SK-N-SH treated with all-trans-retinoic acid at 6 μM for 48 hours (cell line): ENCODE data around the gene SMAD9.

Source experiments
- ATAC-seq: fragments of 200-7000 bp; cut with Tn5 transposase; 3 replicates; pipeline ENCODE4 v1.9.1; 2020; ENCODE audit warnings: mild to moderate bottlenecking, moderate library complexity
- BACH2 ChIP-seq: fragments of 250-450 bp; sonication (Bioruptor Pico); IDR thresholded peaks from 2 replicates; pipeline ENCODE4 v1.9.0; 2021; ENCODE audit warnings: mild to moderate bottlenecking, borderline replicate concordance
- CREB5 ChIP-seq: fragments of 250-450 bp; sonication (Bioruptor Pico); IDR thresholded peaks from 2 replicates; pipeline ENCODE4 v1.5.1; 2020; ENCODE audit warnings: low read depth, mild to moderate bottlenecking, moderate library complexity
- ESRRG ChIP-seq: fragments of 250-450 bp; sonication (Bioruptor Pico); IDR thresholded peaks from 2 replicates; pipeline ENCODE4 v1.6.1; 2021; ENCODE audit warnings: mild to moderate bottlenecking
- GLIS3 ChIP-seq: fragments of 250-450 bp; sonication (Bioruptor Pico); IDR thresholded peaks from 2 replicates; pipeline ENCODE4 v1.5.0; 2020; ENCODE audit warnings: mild to moderate bottlenecking, moderate library complexity
- ISL1 ChIP-seq: fragments of 250-450 bp; sonication (Bioruptor Pico); IDR thresholded peaks from 2 replicates; pipeline ENCODE4 v2.1.2; 2022; ENCODE audit warnings: mild to moderate bottlenecking, moderate library complexity
- OSR1 ChIP-seq: fragments of 250-450 bp; sonication (Bioruptor Pico); IDR thresholded peaks from 2 replicates; pipeline ENCODE4 v1.8.0; 2022; ENCODE audit warnings: moderate library complexity, mild to moderate bottlenecking, inconsistent platforms
- PATZ1 ChIP-seq: fragments of 250-450 bp; sonication (Bioruptor Pico); IDR thresholded peaks from 2 replicates; pipeline ENCODE4 v1.8.0; 2020; ENCODE audit warnings: mild to moderate bottlenecking, moderate library complexity, borderline replicate concordance
- PPARA ChIP-seq: fragments of 250-450 bp; sonication (Bioruptor Pico); IDR thresholded peaks from 2 replicates; pipeline ENCODE4 v1.5.0; 2020; ENCODE audit warnings: mild to moderate bottlenecking, borderline replicate concordance
- SNAI2 ChIP-seq: fragments of 250-450 bp; sonication (Bioruptor Pico); IDR thresholded peaks from 2 replicates; pipeline ENCODE4 v1.5.0; 2020; ENCODE audit warnings: mild to moderate bottlenecking, moderate library complexity
- TCF4 ChIP-seq: fragments of 250-450 bp; sonication (Bioruptor Pico); IDR thresholded peaks from 2 replicates; pipeline ENCODE4 v1.8.0; 2021; ENCODE audit warnings: mild to moderate bottlenecking, moderate library complexity, borderline replicate concordance
- ZC3H10 ChIP-seq: fragments of 250-450 bp; sonication (Bioruptor Pico); IDR thresholded peaks from 2 replicates; pipeline ENCODE4 v1.5.1; 2021; ENCODE audit warnings: mild to moderate bottlenecking, moderate library complexity
- ZFP3 ChIP-seq: fragments of 250-450 bp; sonication (Bioruptor Pico); IDR thresholded peaks from 2 replicates; pipeline ENCODE4 v1.5.0; 2020; ENCODE audit warnings: mild to moderate bottlenecking, moderate library complexity
- ZFP30 ChIP-seq: fragments of 450-650 bp; formaldehyde crosslinking; IDR thresholded peaks from 2 replicates; pipeline ENCODE4 v1.5.0; 2022; ENCODE audit warnings: mild to moderate bottlenecking, moderate library complexity
- ZNF565 ChIP-seq: fragments of 450-650 bp; formaldehyde crosslinking; conservative IDR thresholded peaks from 2 replicates; pipeline ENCODE4 v1.5.0; 2020; ENCODE audit warnings: low read depth, mild to moderate bottlenecking, moderate library complexity
- ZNF8 ChIP-seq: fragments of 450-650 bp; formaldehyde crosslinking; IDR thresholded peaks from 2 replicates; pipeline ENCODE4 v1.5.0; 2020; ENCODE audit warnings: mild to moderate bottlenecking, moderate library complexity
- TF ChIP-seq, protein P1 (sequence below): fragments of 250-450 bp; sonication (Bioruptor Pico); IDR thresholded peaks from 2 replicates; pipeline ENCODE4 v1.5.0; 2020; ENCODE audit warnings: mild to moderate bottlenecking, moderate library complexity
- TF ChIP-seq, protein P2 (sequence below): fragments of 250-450 bp; sonication (Bioruptor Pico); IDR thresholded peaks from 2 replicates; pipeline ENCODE4 v1.8.0; 2021; ENCODE audit warnings: low read depth, mild to moderate bottlenecking, moderate library complexity, borderline replicate concordance
- TF ChIP-seq, protein P3 (sequence below): fragments of 250-450 bp; sonication (Bioruptor Pico); IDR thresholded peaks from 2 replicates; pipeline ENCODE4 v1.5.1; 2021; ENCODE audit warnings: mild to moderate bottlenecking, moderate library complexity

SMAD9 gene

DNA sequence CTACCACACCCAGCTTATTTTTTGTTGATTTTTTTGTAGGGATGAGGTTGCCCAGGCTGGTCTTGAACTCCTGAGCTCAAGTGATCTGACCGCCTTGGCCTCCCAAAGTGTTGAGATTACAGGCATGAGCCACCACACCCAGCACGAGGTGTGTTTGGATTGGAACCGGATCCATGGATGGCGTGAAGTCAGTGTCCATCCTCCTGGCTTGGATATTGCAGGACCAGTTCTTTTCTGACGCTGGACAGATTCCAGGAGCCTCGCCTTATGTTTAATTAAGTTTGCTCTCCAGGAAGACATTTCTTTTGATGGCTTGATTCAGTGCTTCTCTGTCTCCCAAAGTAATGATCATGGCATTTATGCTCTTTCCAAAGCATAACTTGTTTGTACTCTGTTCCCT lies 115.5 kb downstream of the SMAD9 start:
- no peak for ATAC-seq
- TF ChIP-seq PATZ1 (CRISPR knock-in tag) = no peak
- TF ChIP-seq, protein P1, sequence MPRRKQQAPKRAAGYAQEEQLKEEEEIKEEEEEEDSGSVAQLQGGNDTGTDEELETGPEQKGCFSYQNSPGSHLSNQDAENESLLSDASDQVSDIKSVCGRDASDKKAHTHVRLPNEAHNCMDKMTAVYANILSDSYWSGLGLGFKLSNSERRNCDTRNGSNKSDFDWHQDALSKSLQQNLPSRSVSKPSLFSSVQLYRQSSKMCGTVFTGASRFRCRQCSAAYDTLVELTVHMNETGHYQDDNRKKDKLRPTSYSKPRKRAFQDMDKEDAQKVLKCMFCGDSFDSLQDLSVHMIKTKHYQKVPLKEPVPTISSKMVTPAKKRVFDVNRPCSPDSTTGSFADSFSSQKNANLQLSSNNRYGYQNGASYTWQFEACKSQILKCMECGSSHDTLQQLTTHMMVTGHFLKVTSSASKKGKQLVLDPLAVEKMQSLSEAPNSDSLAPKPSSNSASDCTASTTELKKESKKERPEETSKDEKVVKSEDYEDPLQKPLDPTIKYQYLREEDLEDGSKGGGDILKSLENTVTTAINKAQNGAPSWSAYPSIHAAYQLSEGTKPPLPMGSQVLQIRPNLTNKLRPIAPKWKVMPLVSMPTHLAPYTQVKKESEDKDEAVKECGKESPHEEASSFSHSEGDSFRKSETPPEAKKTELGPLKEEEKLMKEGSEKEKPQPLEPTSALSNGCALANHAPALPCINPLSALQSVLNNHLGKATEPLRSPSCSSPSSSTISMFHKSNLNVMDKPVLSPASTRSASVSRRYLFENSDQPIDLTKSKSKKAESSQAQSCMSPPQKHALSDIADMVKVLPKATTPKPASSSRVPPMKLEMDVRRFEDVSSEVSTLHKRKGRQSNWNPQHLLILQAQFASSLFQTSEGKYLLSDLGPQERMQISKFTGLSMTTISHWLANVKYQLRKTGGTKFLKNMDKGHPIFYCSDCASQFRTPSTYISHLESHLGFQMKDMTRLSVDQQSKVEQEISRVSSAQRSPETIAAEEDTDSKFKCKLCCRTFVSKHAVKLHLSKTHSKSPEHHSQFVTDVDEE (CRISPR knock-in tag) = no peak
- no peak for TF ChIP-seq ZFP3 (CRISPR knock-in tag)
- no peak for TF ChIP-seq ZFP30 (CRISPR knock-in tag)
- no peak for TF ChIP-seq OSR1 (CRISPR knock-in tag)
- no peak for TF ChIP-seq BACH2 (CRISPR knock-in tag)
- TF ChIP-seq ZNF8 (CRISPR knock-in tag) = no peak
- no peak for TF ChIP-seq ZC3H10 (CRISPR knock-in tag)
- TF ChIP-seq, all 23 proteins: peak for 0

- ATAC-seq = no peak
- TF ChIP-seq ISL1 (CRISPR knock-in tag) = no peak
Observed at GRCh38 chr13:36801035-36801434, 119.0 kb downstream of the SMAD9 start.

- ATAC-seq = no peak
- TF ChIP-seq ZFP30 (CRISPR knock-in tag) (no peak), GLIS3 (CRISPR knock-in tag) (no peak), TCF4 (no peak), PPARA (CRISPR knock-in tag) (no peak), ZNF565 (CRISPR knock-in tag) (no peak), OSR1 (CRISPR knock-in tag) (no peak), ESRRG (CRISPR knock-in tag) (no peak), ZNF8 (CRISPR knock-in tag) (no peak), SNAI2 (CRISPR knock-in tag) (no peak), ZC3H10 (CRISPR knock-in tag) (no peak), ISL1 (CRISPR knock-in tag) (no peak), PATZ1 (CRISPR knock-in tag) (no peak)
- TF ChIP-seq, protein P2, sequence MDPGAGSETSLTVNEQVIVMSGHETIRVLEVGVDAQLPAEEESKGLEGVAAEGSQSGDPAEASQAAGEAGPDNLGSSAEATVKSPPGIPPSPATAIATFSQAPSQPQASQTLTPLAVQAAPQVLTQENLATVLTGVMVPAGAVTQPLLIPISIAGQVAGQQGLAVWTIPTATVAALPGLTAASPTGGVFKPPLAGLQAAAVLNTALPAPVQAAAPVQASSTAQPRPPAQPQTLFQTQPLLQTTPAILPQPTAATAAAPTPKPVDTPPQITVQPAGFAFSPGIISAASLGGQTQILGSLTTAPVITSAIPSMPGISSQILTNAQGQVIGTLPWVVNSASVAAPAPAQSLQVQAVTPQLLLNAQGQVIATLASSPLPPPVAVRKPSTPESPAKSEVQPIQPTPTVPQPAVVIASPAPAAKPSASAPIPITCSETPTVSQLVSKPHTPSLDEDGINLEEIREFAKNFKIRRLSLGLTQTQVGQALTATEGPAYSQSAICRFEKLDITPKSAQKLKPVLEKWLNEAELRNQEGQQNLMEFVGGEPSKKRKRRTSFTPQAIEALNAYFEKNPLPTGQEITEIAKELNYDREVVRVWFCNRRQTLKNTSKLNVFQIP (CRISPR knock-in tag) = no peak
- TF ChIP-seq, protein P3, sequence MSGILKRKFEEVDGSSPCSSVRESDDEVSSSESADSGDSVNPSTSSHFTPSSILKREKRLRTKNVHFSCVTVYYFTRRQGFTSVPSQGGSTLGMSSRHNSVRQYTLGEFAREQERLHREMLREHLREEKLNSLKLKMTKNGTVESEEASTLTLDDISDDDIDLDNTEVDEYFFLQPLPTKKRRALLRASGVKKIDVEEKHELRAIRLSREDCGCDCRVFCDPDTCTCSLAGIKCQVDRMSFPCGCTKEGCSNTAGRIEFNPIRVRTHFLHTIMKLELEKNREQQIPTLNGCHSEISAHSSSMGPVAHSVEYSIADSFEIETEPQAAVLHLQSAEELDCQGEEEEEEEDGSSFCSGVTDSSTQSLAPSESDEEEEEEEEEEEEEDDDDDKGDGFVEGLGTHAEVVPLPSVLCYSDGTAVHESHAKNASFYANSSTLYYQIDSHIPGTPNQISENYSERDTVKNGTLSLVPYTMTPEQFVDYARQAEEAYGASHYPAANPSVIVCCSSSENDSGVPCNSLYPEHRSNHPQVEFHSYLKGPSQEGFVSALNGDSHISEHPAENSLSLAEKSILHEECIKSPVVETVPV (CRISPR knock-in tag) = no peak
- TF ChIP-seq, all 23 proteins: peak for 0
Observed at GRCh38 chr13:36796052-36796451, 124.0 kb downstream of the SMAD9 start.

GRCh38 chr13:36795463-36795862 lies 124.6 kb downstream of the SMAD9 start:
- no peak for TF ChIP-seq CREB5 (CRISPR knock-in tag)
- no peak for TF ChIP-seq TCF4
- TF ChIP-seq, protein P2 (CRISPR knock-in tag) = no peak
- TF ChIP-seq, protein P3 (CRISPR knock-in tag) = no peak
- no peak for TF ChIP-seq SNAI2 (CRISPR knock-in tag)
- TF ChIP-seq PATZ1 (CRISPR knock-in tag) = no peak
- TF ChIP-seq ZNF8 (CRISPR knock-in tag) = no peak
- TF ChIP-seq ZFP30 (CRISPR knock-in tag) = no peak
- no peak for ATAC-seq
